ENCODE measurements around the gene LAMC1.

LAMC1 gene

GRCh38 chr1:183096351-183096750 is 73.1 kb downstream of the LAMC1 start:
- H2AFZ ChIP-seq (ENCODE audit: low read depth, low read length, severe bottlenecking), result no peak overlapping the region
- H3K79me2 ChIP-seq (ENCODE audit: insufficient read depth, low read length), result no peaks in the 10 kb centered on the region
- H3K4me3 ChIP-seq (ENCODE audit: insufficient read depth, low read length, poor library complexity, severe bottlenecking), result no peak overlapping the region
- no peaks in the 10 kb centered on the region for H3K27me3 ChIP-seq (ENCODE audit: low read length)
- no peaks in the 10 kb centered on the region for H3F3A ChIP-seq (ENCODE audit: insufficient read depth)
- no peaks in the 10 kb centered on the region for H3K36me3 ChIP-seq (ENCODE audit: low read length)
- H3K9me2 ChIP-seq (replicated peaks; ENCODE audit: insufficient read depth, low read length), result no peaks in the 10 kb centered on the region
- no peak overlapping the region for H3K9ac ChIP-seq (ENCODE audit: low read length)
- no peak overlapping the region for H3K27ac ChIP-seq (ENCODE audit: low read depth, low read length)
- no peak overlapping the region for H3K4me2 ChIP-seq (ENCODE audit: low read depth, low read length, poor library complexity, severe bottlenecking)
- H3K9me3 ChIP-seq (ENCODE audit: insufficient read depth, low read length), result no peaks in the 10 kb centered on the region
- H4K20me1 ChIP-seq (ENCODE audit: low read depth, low read length), result peaks cover 14% of the 10 kb centered on the region; the same call in 1 of the 2 replicates
- TF ChIP-seq EZH2phosphoT487 (conservative IDR thresholded peaks at IDR 0.05; ENCODE audit: low read length) (no peak), CTCF (IDR thresholded peaks at IDR 0.05; ENCODE audit: insufficient read depth, low read length, poor library complexity, severe bottlenecking) (no peak)

- H3K27ac ChIP-seq (ENCODE audit: low read depth, low read length), result no peak overlapping the region
- H3K9ac ChIP-seq (ENCODE audit: low read length), result no peak overlapping the region
- no peak overlapping the region for H3K4me2 ChIP-seq (ENCODE audit: low read depth, low read length, poor library complexity, severe bottlenecking)
- H3K4me3 ChIP-seq (ENCODE audit: insufficient read depth, low read length, poor library complexity, severe bottlenecking), result no peak overlapping the region
- H3K79me2 ChIP-seq (ENCODE audit: insufficient read depth, low read length), result no peaks in the 10 kb centered on the region
- no peaks in the 10 kb centered on the region for H3F3A ChIP-seq (ENCODE audit: insufficient read depth)
- H3K36me3 ChIP-seq (ENCODE audit: low read length), result no peaks in the 10 kb centered on the region
- TF ChIP-seq EZH2phosphoT487 (conservative IDR thresholded peaks at IDR 0.05; ENCODE audit: low read length) (no peak), CTCF (IDR thresholded peaks at IDR 0.05; ENCODE audit: insufficient read depth, low read length, poor library complexity, severe bottlenecking) (no peak)
- peaks cover 14% of the 10 kb centered on the region; the same call in 1 of the 2 replicates for H4K20me1 ChIP-seq (ENCODE audit: low read depth, low read length)
- no peak overlapping the region for H2AFZ ChIP-seq (ENCODE audit: low read depth, low read length, severe bottlenecking)
- H3K9me2 ChIP-seq (replicated peaks; ENCODE audit: insufficient read depth, low read length), result no peaks in the 10 kb centered on the region
- no peaks in the 10 kb centered on the region for H3K9me3 ChIP-seq (ENCODE audit: insufficient read depth, low read length)
- no peaks in the 10 kb centered on the region for H3K27me3 ChIP-seq (ENCODE audit: low read length)
Observed at GRCh38 chr1:183096894-183097293, 73.7 kb downstream of the LAMC1 start.

- Histone ChIP-seq H3K27me3 (ENCODE audit: low read length) (no peaks in the 10 kb centered on the region), H3F3A (ENCODE audit: insufficient read depth) (no peaks in the 10 kb centered on the region), H3K27ac (ENCODE audit: low read depth, low read length) (no peak overlapping the region), H3K36me3 (ENCODE audit: low read length) (no peaks in the 10 kb centered on the region), H3K9me2 (replicated peaks; ENCODE audit: insufficient read depth, low read length) (no peaks in the 10 kb centered on the region), H3K4me2 (ENCODE audit: low read depth, low read length, poor library complexity, severe bottlenecking) (no peak overlapping the region), H3K4me3 (ENCODE audit: insufficient read depth, low read length, poor library complexity, severe bottlenecking) (no peak overlapping the region), H3K9ac (ENCODE audit: low read length) (no peak overlapping the region), H3K79me2 (ENCODE audit: insufficient read depth, low read length) (no peaks in the 10 kb centered on the region), H2AFZ (ENCODE audit: low read depth, low read length, severe bottlenecking) (no peak overlapping the region), H4K20me1 (ENCODE audit: low read depth, low read length) (peaks cover 14% of the 10 kb centered on the region; the same call in 1 of the 2 replicates), H3K9me3 (ENCODE audit: insufficient read depth, low read length) (no peaks in the 10 kb centered on the region)
- TF ChIP-seq CTCF (IDR thresholded peaks at IDR 0.05; ENCODE audit: insufficient read depth, low read length, poor library complexity, severe bottlenecking), result no peak
- no peak for TF ChIP-seq EZH2phosphoT487 (conservative IDR thresholded peaks at IDR 0.05; ENCODE audit: low read length)
Observed at GRCh38 chr1:183097438-183098051, 74.3 kb downstream of the LAMC1 start.
